Mucosa of stomach (tissue), 1 donor: ENCODE results near the gene WDR5.

Source experiments
- H3K27me3 ChIP-seq: one replicate; pipeline ENCODE4 v1.7.0; 2013; ENCODE audit warnings: mild to moderate bottlenecking, low read length; ENCODE audit not compliant: control insufficient read depth, insufficient read depth
- H3K36me3 ChIP-seq: one replicate; pipeline ENCODE4 v1.7.0; 2013; ENCODE audit warnings: low read length; ENCODE audit not compliant: control insufficient read depth, insufficient read depth
- H3K4me1 ChIP-seq: one replicate; pipeline ENCODE4 v1.7.0; 2013; ENCODE audit warnings: mild to moderate bottlenecking, low read length; ENCODE audit not compliant: control insufficient read depth, insufficient read depth
- H3K4me3 ChIP-seq: one replicate; pipeline ENCODE4 v1.7.0; 2013; ENCODE audit warnings: low read length
- H3K9ac ChIP-seq: one replicate; pipeline ENCODE4 v1.7.0; 2013; ENCODE audit warnings: mild to moderate bottlenecking, low read length, moderate library complexity
- H3K9me3 ChIP-seq: one replicate; pipeline ENCODE4 v1.7.0; 2013; ENCODE audit warnings: mild to moderate bottlenecking, low read length, moderate library complexity; ENCODE audit not compliant: control insufficient read depth
- donor health status: Pancreatic carcinoma.

WDR5 gene

GRCh38 chr9:134164879-134165278 lies 29.0 kb downstream of the WDR5 start:
- H3K36me3 ChIP-seq: no peaks in the 10 kb centered on the region
- H3K27me3 ChIP-seq: peaks cover 3% of the 10 kb centered on the region
- H3K9me3 ChIP-seq: no peaks in the 10 kb centered on the region
- no peak overlapping the region for H3K9ac ChIP-seq
- peaks cover 26% of the 10 kb centered on the region for H3K4me1 ChIP-seq
- H3K4me3 ChIP-seq: no peak overlapping the region

- Histone ChIP-seq H3K36me3 (no peaks in the 10 kb centered on the region), H3K9ac (no peak overlapping the region), H3K4me1 (peaks cover 33% of the 10 kb centered on the region), H3K4me3 (no peak overlapping the region), H3K27me3 (peaks cover 3% of the 10 kb centered on the region), H3K9me3 (no peaks in the 10 kb centered on the region)
Measured at GRCh38 chr9:134165357-134166315, 29.8 kb downstream of the WDR5 start.

- Histone ChIP-seq H3K27me3 (peaks cover 3% of the 10 kb centered on the region), H3K4me3 (no peak overlapping the region), H3K9ac (no peak overlapping the region), H3K4me1 (peaks cover 33% of the 10 kb centered on the region), H3K9me3 (no peaks in the 10 kb centered on the region), H3K36me3 (no peaks in the 10 kb centered on the region)
Measured at GRCh38 chr9:134166374-134166773, 30.5 kb downstream of the WDR5 start.

- Histone ChIP-seq H3K9ac (no peak overlapping the region), H3K27me3 (peaks cover 3% of the 10 kb centered on the region), H3K36me3 (no peaks in the 10 kb centered on the region), H3K4me1 (peaks cover 36% of the 10 kb centered on the region), H3K4me3 (no peak overlapping the region), H3K9me3 (no peaks in the 10 kb centered on the region)
Measured at GRCh38 chr9:134167530-134167931, 31.6 kb downstream of the WDR5 start.

- Histone ChIP-seq H3K4me3 (no peak overlapping the region), H3K27me3 (peaks cover 3% of the 10 kb centered on the region), H3K9me3 (no peaks in the 10 kb centered on the region), H3K4me1 (peaks cover 26% of the 10 kb centered on the region), H3K36me3 (no peaks in the 10 kb centered on the region), H3K9ac (no peak overlapping the region)
Measured at GRCh38 chr9:134168757-134169550, 33.1 kb downstream of the WDR5 start.

GRCh38 chr9:134169724-134170401 lies 34.0 kb downstream of the WDR5 start:
- Histone ChIP-seq H3K9me3 (no peaks in the 10 kb centered on the region), H3K36me3 (no peaks in the 10 kb centered on the region), H3K9ac (no peak overlapping the region), H3K4me3 (no peak overlapping the region), H3K27me3 (peaks cover 5% of the 10 kb centered on the region), H3K4me1 (peaks cover 26% of the 10 kb centered on the region)

- Histone ChIP-seq H3K4me3 (no peak overlapping the region), H3K27me3 (peaks cover 7% of the 10 kb centered on the region), H3K9ac (no peak overlapping the region), H3K36me3 (no peaks in the 10 kb centered on the region), H3K9me3 (no peaks in the 10 kb centered on the region), H3K4me1 (peaks cover 20% of the 10 kb centered on the region)
Measured at GRCh38 chr9:134170532-134171315, 34.8 kb downstream of the WDR5 start.

GRCh38 chr9:134171316-134172197 lies 35.7 kb downstream of the WDR5 start:
- H3K9me3 ChIP-seq: no peaks in the 10 kb centered on the region
- H3K9ac ChIP-seq: no peak overlapping the region
- H3K36me3 ChIP-seq: no peaks in the 10 kb centered on the region
- H3K4me1 ChIP-seq: peaks cover 25% of the 10 kb centered on the region
- peaks cover 14% of the 10 kb centered on the region for H3K27me3 ChIP-seq
- no peak overlapping the region for H3K4me3 ChIP-seq

- H3K36me3 ChIP-seq: no peaks in the 10 kb centered on the region
- H3K4me1 ChIP-seq: peaks cover 26% of the 10 kb centered on the region
- no peak overlapping the region for H3K9ac ChIP-seq
- H3K27me3 ChIP-seq: peaks cover 18% of the 10 kb centered on the region
- no peak overlapping the region for H3K4me3 ChIP-seq
- no peaks in the 10 kb centered on the region for H3K9me3 ChIP-seq
Measured at GRCh38 chr9:134172198-134173126, 36.6 kb downstream of the WDR5 start.
